NCI-H345 treated with DMSO at 0.1 percent for 48 hours (cell line): ENCODE measurements around the gene GGTLC2.
"Not testable (repeated sequence)": the region's sequence is repeated elsewhere in the genome, so short reads cannot be mapped to it uniquely, and the experiment has no call there.

ENCODE experiments used
- DNase-seq: peaks from one replicate; lab custom pipeline; 2025; ENCODE audit not compliant: unreplicated experiment; lab: John Stamatoyannopoulos, UW

The GGTLC2 gene

GRCh38 chr22:22667966-22668880, 23.8 kb downstream of the GGTLC2 start:
- DNase-seq: no peak

- DNase-seq: no peak
These were observed 24.7 kb downstream of the GGTLC2 start for GRCh38 chr22:22669093-22669492.

- no peak for DNase-seq
These were observed 25.8 kb downstream of the GGTLC2 start for GRCh38 chr22:22670076-22670795.

- DNase-seq: no peak
These were observed 27.1 kb downstream of the GGTLC2 start for GRCh38 chr22:22671506-22671905.

GRCh38 chr22:22673099-22673498, 28.7 kb downstream of the GGTLC2 start:
- DNase-seq: no peak

GRCh38 chr22:22673628-22674027, 29.2 kb downstream of the GGTLC2 start:
- no peak for DNase-seq

GRCh38 chr22:22674467-22674866, 30.1 kb downstream of the GGTLC2 start:
- no peak for DNase-seq

- no peak for DNase-seq
These were observed 34.6 kb downstream of the GGTLC2 start for GRCh38 chr22:22678970-22679369.

- no peak for DNase-seq
These were observed 36.0 kb downstream of the GGTLC2 start for GRCh38 chr22:22680396-22680795.

- no peak for DNase-seq
These were observed 36.9 kb downstream of the GGTLC2 start for GRCh38 chr22:22681221-22681739.

- no peak for DNase-seq
These were observed 37.8 kb downstream of the GGTLC2 start for GRCh38 chr22:22682196-22682595.

GRCh38 chr22:22682807-22683667, 38.6 kb downstream of the GGTLC2 start:
- no peak for DNase-seq

- DNase-seq: no peak
These were observed 39.4 kb downstream of the GGTLC2 start for GRCh38 chr22:22683668-22684361.

- DNase-seq: no peak
These were observed 40.5 kb downstream of the GGTLC2 start for GRCh38 chr22:22684580-22685561.

GRCh38 chr22:22685586-22685985, 41.2 kb downstream of the GGTLC2 start:
- no peak for DNase-seq

- DNase-seq: not testable (repeated sequence)
These were observed 42.0 kb downstream of the GGTLC2 start for GRCh38 chr22:22686202-22687115.

GRCh38 chr22:22687638-22688500, 43.5 kb downstream of the GGTLC2 start:
- no peak for DNase-seq
